ENCODE results near the gene PSMA5. TPM values are rescaled to one million over a fixed set of nuclear protein-coding genes. Genes with fewer than 3 reads are reported as not detected.

PSMA5 gene
- total RNA-seq, 1 experiment from 2014 or later: 150 TPM

- ChIA-PET POLR2A (no interaction called here), CTCF (no interaction called here)
- ATAC-seq: no peak
- Mint-ChIP-seq H3K36me3 (no peaks in the 10 kb centered on the region), H3K4me1 (no peaks in the 10 kb centered on the region; the same call in 1 of the 2 replicates), H3K9me3 (no peaks in the 10 kb centered on the region), H3K4me3 (no peak overlapping the region), H3K27me3 (ENCODE audit: low read depth) (peaks cover 16% of the 10 kb centered on the region), H3K27ac (no peak overlapping the region)
- no peak for DNase-seq (ENCODE audit: low spot score)
- TF ChIP-seq ZNF423 (CRISPR knock-in tag; IDR thresholded peaks at IDR 0.05) (no peak), PRRX2 (CRISPR knock-in tag; IDR thresholded peaks at IDR 0.05) (no peak), ZNF219 (CRISPR knock-in tag; IDR thresholded peaks at IDR 0.05; ENCODE audit: borderline replicate concordance) (no peak), ZNF317 (CRISPR knock-in tag; IDR thresholded peaks at IDR 0.05; ENCODE audit: borderline replicate concordance, low read depth) (no peak), RELA (CRISPR knock-in tag; IDR thresholded peaks at IDR 0.05; ENCODE audit: borderline replicate concordance) (no peak), FOXP4 (CRISPR knock-in tag; IDR thresholded peaks at IDR 0.05) (no peak), ZNF532 (CRISPR knock-in tag; IDR thresholded peaks at IDR 0.05; ENCODE audit: borderline replicate concordance) (no peak), USF1 (CRISPR knock-in tag; IDR thresholded peaks at IDR 0.05) (no peak), RORB (CRISPR knock-in tag; IDR thresholded peaks at IDR 0.05) (no peak), ZBTB43 (CRISPR knock-in tag; IDR thresholded peaks at IDR 0.05) (no peak), SP1 (CRISPR knock-in tag; conservative IDR thresholded peaks at IDR 0.05) (no peak), EMX1 (CRISPR knock-in tag; IDR thresholded peaks at IDR 0.05) (no peak), ATF3 (CRISPR knock-in tag; conservative IDR thresholded peaks at IDR 0.05) (no peak), NR3C1 (CRISPR knock-in tag; conservative IDR thresholded peaks at IDR 0.05; ENCODE audit: low read depth) (no peak), JAZF1 (CRISPR knock-in tag; IDR thresholded peaks at IDR 0.05) (no peak), CTCF (IDR thresholded peaks at IDR 0.05) (no peak), ZNF263 (CRISPR knock-in tag; IDR thresholded peaks at IDR 0.05; ENCODE audit: low read depth) (no peak), MLX (CRISPR knock-in tag; IDR thresholded peaks at IDR 0.05) (no peak), NR2C2 (CRISPR knock-in tag; IDR thresholded peaks at IDR 0.05) (no peak)
These were observed 49.0 kb upstream of the PSMA5 start for GRCh38 chr1:109475261-109475660.

Data from WTC11 (cell line).